HL-60 (cell line): ENCODE results near the gene TLE2.

ENCODE experiments used
- CTCF ChIP-seq: IDR thresholded peaks from one replicate; pipeline ENCODE4 v1.5.1; 2011; ENCODE audit warnings: low read length, control low read depth, inconsistent platforms; ENCODE audit not compliant: insufficient read depth
- POLR2AphosphoS5 ChIP-seq: IDR thresholded peaks from 2 replicates; pipeline ENCODE4 v1.6.1; 2012; ENCODE audit warnings: low read depth
- SPI1 ChIP-seq: IDR thresholded peaks from 2 replicates; pipeline ENCODE4 v1.6.1; 2012; ENCODE audit warnings: low read depth, mild to moderate bottlenecking, borderline replicate concordance

GRCh38 chr19:3026768-3027167, 2.3 kb downstream of the TLE2 start:
- TF ChIP-seq SPI1 (no peak), POLR2AphosphoS5 (no peak), CTCF (no peak)
